ENCODE measurements around the gene VPS33B.

VPS33B gene

GRCh38 chr15:90953947-90954711, 68.3 kb downstream of the VPS33B start:
- no peak overlapping the region; the same call in 1 of the 2 replicates for H3K4me3 ChIP-seq (ENCODE audit: low read depth, low read length)
- POLR2A ChIA-PET = interaction anchor here (0.6 to 7.8 kb wide), 16 partner anchors 8 to 1950 kb away, joined by 3 to 179 read pairs (median 7); partner anchors contain the start of genes CIB1, GDPGP1, HDDC3 and MAN2A2
- CTCF ChIA-PET = interaction anchor here (0.6 to 11.9 kb wide), 11 partner anchors 9 to 957 kb away, joined by 3 to 163 read pairs (median 7); partner anchors contain the start of genes HDDC3, MAN2A2, UNC45A and VPS33B
- no peaks in the 10 kb centered on the region for H3K9me3 ChIP-seq (ENCODE audit: control insufficient read depth, insufficient read depth, low read depth, low read length)
- TF ChIP-seq HIC1 (tag by site-specific recombination; IDR thresholded peaks at IDR 0.05) = 0 out of 2 replicates have a peak, but pooled peaks have one; percentile 49
- TF ChIP-seq ZNF202 (tag by site-specific recombination; IDR thresholded peaks at IDR 0.05; ENCODE audit: borderline replicate concordance) = no peak
- peak; percentile 94 for TF ChIP-seq ZFHX2 (tag by site-specific recombination; conservative IDR thresholded peaks at IDR 0.05)
- TF ChIP-seq ZNF121 (tag by site-specific recombination; IDR thresholded peaks at IDR 0.05) = 0 out of 2 replicates have a peak, but pooled peaks have one; percentile 22
- TF ChIP-seq ZBTB49 (tag by site-specific recombination; IDR thresholded peaks at IDR 0.05; ENCODE audit: low read depth) = no peak
- TF ChIP-seq ZNF362 (tag by site-specific recombination; IDR thresholded peaks at IDR 0.05) = peak; percentile 60; the same call in 1 of the 2 replicates
- TF ChIP-seq ZNF785 (tag by site-specific recombination; IDR thresholded peaks at IDR 0.05) = no peak
- TF ChIP-seq EGR2 (tag by site-specific recombination; IDR thresholded peaks at IDR 0.05; ENCODE audit: low read depth) = peak; percentile 91
- H3K36me3 ChIP-seq (ENCODE audit: control insufficient read depth in 2 of 2, insufficient read depth in 1 of 2, low read length in 2 of 2) = peaks cover 34 to 65% of the 10 kb centered on the region in 2 experiments
- H3K27ac ChIP-seq (ENCODE audit: extremely low read depth, low read depth, low read length) = no peak overlapping the region
- no peaks in the 10 kb centered on the region; the same call in 1 of the 2 replicates for H3K4me1 ChIP-seq (ENCODE audit: control insufficient read depth, insufficient read depth, low read length)

- H3K4me1 ChIP-seq (ENCODE audit: control insufficient read depth, insufficient read depth, low read length) = no peaks in the 10 kb centered on the region; the same call in 1 of the 2 replicates
- H3K9me3 ChIP-seq (ENCODE audit: control insufficient read depth, insufficient read depth, low read depth, low read length) = no peaks in the 10 kb centered on the region
- POLR2A ChIA-PET = interaction anchor here (0.7 to 7.8 kb wide), 4 partner anchors 9 to 69 kb away, joined by 5 to 179 read pairs (median 12); partner anchors contain the start of genes HDDC3, PRC1, UNC45A and VPS33B
- CTCF ChIA-PET = interaction anchor here (0.5 to 11.9 kb wide), 4 partner anchors 8 to 739 kb away, joined by 3 to 163 read pairs (median 23); partner anchors contain the start of genes HDDC3 and UNC45A
- H3K36me3 ChIP-seq (ENCODE audit: control insufficient read depth in 2 of 2, insufficient read depth in 1 of 2, low read length in 2 of 2) = peaks cover 36 to 69% of the 10 kb centered on the region in 2 experiments
- H3K4me3 ChIP-seq (ENCODE audit: low read depth, low read length) = no peak overlapping the region
- H3K27ac ChIP-seq (ENCODE audit: extremely low read depth, low read depth, low read length) = no peak overlapping the region
- no peak for TF ChIP-seq ZNF529 (tag by site-specific recombination; IDR thresholded peaks at IDR 0.05; ENCODE audit: insufficient replicate concordance)
- TF ChIP-seq PRDM1 (tag by site-specific recombination; IDR thresholded peaks at IDR 0.05) = no peak
- TF ChIP-seq ZNF274 (IDR thresholded peaks at IDR 0.05; ENCODE audit: low read length) = no peak
- TF ChIP-seq ZNF274 (tag by site-specific recombination; IDR thresholded peaks at IDR 0.05; ENCODE audit: borderline replicate concordance) = no peak
- TF ChIP-seq ZNF791 (tag by site-specific recombination; IDR thresholded peaks at IDR 0.05) = no peak
- no peak for TF ChIP-seq ZNF423 (tag by site-specific recombination; IDR thresholded peaks at IDR 0.05)
- TF ChIP-seq ZNF157 (tag by site-specific recombination; IDR thresholded peaks at IDR 0.05) = no peak
- no peak for TF ChIP-seq ZNF19 (tag by site-specific recombination; IDR thresholded peaks at IDR 0.05; ENCODE audit: low read depth)
- TF ChIP-seq SALL2 (tag by site-specific recombination; IDR thresholded peaks at IDR 0.05; ENCODE audit: borderline replicate concordance) = no peak
- no peak for TF ChIP-seq ZNF211 (tag by site-specific recombination; IDR thresholded peaks at IDR 0.05; ENCODE audit: low read depth)
- no peak for TF ChIP-seq REST (tag by site-specific recombination; IDR thresholded peaks at IDR 0.05)
- no peak for TF ChIP-seq ZFP69B (tag by site-specific recombination; IDR thresholded peaks at IDR 0.05)
- TF ChIP-seq ZNF510 (tag by site-specific recombination; IDR thresholded peaks at IDR 0.05; ENCODE audit: insufficient replicate concordance) = no peak
- no peak for TF ChIP-seq ZNF341 (tag by site-specific recombination; IDR thresholded peaks at IDR 0.05; ENCODE audit: low read depth)
These were observed 69.3 kb downstream of the VPS33B start for GRCh38 chr15:90952901-90953677.
